Activated CD4-positive, alpha-beta T cell treated with anti-CD3 and anti-CD28 coated beads, Interleukin-10, Interleukin-2, amounts not matched to agents 100 ng/mL and 50 ng/mL, durations not matched to agents 16 hours and 8 hours (primary cell): ENCODE measurements around the gene IQCF6.
"Not testable (repeated sequence)": the region's sequence is repeated elsewhere in the genome, so short reads cannot be mapped to it uniquely, and the experiment has no call there.

Source experiments
- DNase-seq: peaks from one replicate; pipeline ENCODE4 v3.0.0-alpha.2; 2020

IQCF6 gene

GRCh38 chr3:51779137-51779536 lies at the start of gene IQCF6:
Gene IQCF6 (minus strand): TSS chr3:51779237. CDS start chr3:51779224, 13 bp downstream.
- no peak for DNase-seq

GRCh38 chr3:51828297-51828696 lies 49.3 kb upstream of the IQCF6 start:
- DNase-seq = no peak

- peak; percentile 8 for DNase-seq
Observed at GRCh38 chr3:51819709-51820406, 40.8 kb upstream of the IQCF6 start.

GRCh38 chr3:51819151-51819550 lies 40.1 kb upstream of the IQCF6 start:
- DNase-seq = no peak

- DNase-seq = peak; percentile 38
Observed at GRCh38 chr3:51817375-51817774, 38.3 kb upstream of the IQCF6 start.

GRCh38 chr3:51816723-51817122 lies 37.7 kb upstream of the IQCF6 start:
- DNase-seq = no peak

GRCh38 chr3:51815614-51816013 lies 36.6 kb upstream of the IQCF6 start:
- DNase-seq = peak; percentile 8

- DNase-seq = no peak
Observed at GRCh38 chr3:51814034-51814433, 35.0 kb upstream of the IQCF6 start.

- DNase-seq = no peak
Observed at GRCh38 chr3:51813539-51813938, 34.5 kb upstream of the IQCF6 start.

GRCh38 chr3:51808934-51809333 lies 29.9 kb upstream of the IQCF6 start:
- DNase-seq = no peak

GRCh38 chr3:51802106-51802703 lies 23.2 kb upstream of the IQCF6 start:
- DNase-seq = no peak

- no peak for DNase-seq
Observed at GRCh38 chr3:51800750-51801125, 21.7 kb upstream of the IQCF6 start.

- DNase-seq = peak; percentile 68
Observed at GRCh38 chr3:51799879-51800749, 21.1 kb upstream of the IQCF6 start.

- DNase-seq = no peak
Observed at GRCh38 chr3:51798411-51798963, 19.4 kb upstream of the IQCF6 start.

GRCh38 chr3:51796854-51797253 lies 17.8 kb upstream of the IQCF6 start:
- peak; percentile 83 for DNase-seq

- no peak for DNase-seq
Observed at GRCh38 chr3:51794206-51794605, 15.2 kb upstream of the IQCF6 start.

- DNase-seq = no peak
Observed at GRCh38 chr3:51792206-51792605, 13.2 kb upstream of the IQCF6 start.

GRCh38 chr3:51789437-51789836 lies 10.4 kb upstream of the IQCF6 start:
- DNase-seq = no peak

GRCh38 chr3:51787576-51787975 lies 8.5 kb upstream of the IQCF6 start:
- DNase-seq = not testable (repeated sequence)

GRCh38 chr3:51786267-51786666 lies 7.2 kb upstream of the IQCF6 start:
- DNase-seq = no peak

GRCh38 chr3:51778554-51778953 lies 483 bp downstream of the IQCF6 start:
- no peak for DNase-seq

GRCh38 chr3:51777985-51778384 lies 1.1 kb downstream of the IQCF6 start:
- no peak for DNase-seq

- no peak for DNase-seq
Observed at GRCh38 chr3:51773529-51774056, 5.4 kb downstream of the IQCF6 start.
